Osteocyte (in vitro differentiated cells): Measurements from ENCODE around the gene IRF9. TPM values are rescaled to one million over a fixed set of nuclear protein-coding genes. Genes with fewer than 3 reads are reported as not detected.

Source experiments
- DNase-seq: peaks from one replicate; pipeline ENCODE4 v3.0.0; 2021; ENCODE audit warnings: mixed read lengths; ENCODE audit not compliant: unreplicated experiment; ENCODE audit errors: extremely low spot score
- H3K27ac Mint-ChIP-seq: one replicate; pipeline ENCODE4 v1.8.0; 2021; ENCODE audit warnings: mild to moderate bottlenecking, mixed read lengths; ENCODE audit not compliant: unreplicated experiment
- H3K27me3 Mint-ChIP-seq: one replicate; pipeline ENCODE4 v1.8.0; 2021; ENCODE audit warnings: mixed read lengths; ENCODE audit not compliant: unreplicated experiment
- H3K36me3 Mint-ChIP-seq: one replicate; pipeline ENCODE4 v1.8.0; 2021; ENCODE audit warnings: mixed read lengths; ENCODE audit not compliant: unreplicated experiment
- H3K4me1 Mint-ChIP-seq: one replicate; pipeline ENCODE4 v1.8.0; 2021; ENCODE audit warnings: mixed read lengths; ENCODE audit not compliant: unreplicated experiment
- H3K4me3 Mint-ChIP-seq: one replicate; pipeline ENCODE4 v1.8.0; 2021; ENCODE audit warnings: mild to moderate bottlenecking, moderate library complexity, mixed read lengths; ENCODE audit not compliant: unreplicated experiment
- H3K9me3 Mint-ChIP-seq: one replicate; pipeline ENCODE4 v1.8.0; 2021; ENCODE audit warnings: mixed read lengths; ENCODE audit not compliant: unreplicated experiment
- total RNA-seq: library from RNA; stranded (reverse); gene quantifications from 2 replicates; pipeline ENCODE4 v1.2.1, GENCODE V29; 2021
- TF ChIP-seq, protein P1 (sequence below): fragments of 200-600 bp; sonication (generic); IDR thresholded peaks from 2 replicates; pipeline ENCODE4 v1.5.0; 2021; ENCODE audit warnings: antibody characterized with exemption, mild to moderate bottlenecking, moderate library complexity

The IRF9 gene
- total RNA-seq, 1 donor from 2014 or later = 58.9 TPM

DNA sequence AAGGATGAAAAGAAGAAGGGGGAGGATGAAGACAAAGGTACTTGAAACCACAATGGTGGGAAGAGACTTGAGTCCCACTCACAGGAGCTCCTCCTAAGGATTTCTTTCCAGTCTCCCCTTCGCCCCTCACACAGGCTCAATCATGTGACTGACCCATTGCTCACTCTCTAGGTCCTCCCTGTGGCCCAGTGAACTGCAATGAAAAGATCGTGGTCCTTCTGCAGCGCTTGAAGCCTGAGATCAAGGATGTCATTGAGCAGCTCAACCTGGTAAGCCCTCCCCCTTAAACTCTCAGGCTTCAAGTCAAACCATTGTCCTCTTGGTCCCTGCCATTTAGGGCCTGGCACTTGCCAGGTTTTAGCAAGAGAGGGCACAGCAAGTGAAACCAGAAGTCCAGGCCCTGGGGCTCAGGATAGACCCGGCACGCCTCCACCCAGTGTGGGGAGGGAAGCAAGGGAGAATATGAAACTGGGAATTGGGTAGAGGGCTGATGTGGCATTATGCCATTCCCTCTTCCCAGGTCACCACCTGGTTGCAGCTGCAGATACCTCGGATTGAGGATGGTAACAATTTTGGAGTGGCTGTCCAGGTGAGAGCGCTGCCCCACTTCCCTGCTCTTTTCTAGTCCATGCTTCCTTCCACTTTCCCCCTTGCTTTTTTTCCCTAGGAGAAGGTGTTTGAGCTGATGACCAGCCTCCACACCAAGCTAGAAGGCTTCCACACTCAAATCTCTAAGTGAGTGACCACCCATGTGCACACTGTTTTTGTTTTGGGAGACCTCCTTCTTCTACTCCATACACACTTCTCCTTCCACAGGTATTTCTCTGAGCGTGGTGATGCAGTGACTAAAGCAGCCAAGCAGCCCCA is 23.3 kb upstream of the IRF9 start:
- Mint-ChIP-seq H3K36me3 (peaks cover 19% of the 10 kb centered on the region), H3K4me3 (peak overlapping the region; percentile 79), H3K9me3 (no peaks in the 10 kb centered on the region), H3K4me1 (peaks cover 33% of the 10 kb centered on the region), H3K27ac (peak overlapping the region; percentile 81), H3K27me3 (no peaks in the 10 kb centered on the region)
- no peak for DNase-seq
- TF ChIP-seq, protein P1, sequence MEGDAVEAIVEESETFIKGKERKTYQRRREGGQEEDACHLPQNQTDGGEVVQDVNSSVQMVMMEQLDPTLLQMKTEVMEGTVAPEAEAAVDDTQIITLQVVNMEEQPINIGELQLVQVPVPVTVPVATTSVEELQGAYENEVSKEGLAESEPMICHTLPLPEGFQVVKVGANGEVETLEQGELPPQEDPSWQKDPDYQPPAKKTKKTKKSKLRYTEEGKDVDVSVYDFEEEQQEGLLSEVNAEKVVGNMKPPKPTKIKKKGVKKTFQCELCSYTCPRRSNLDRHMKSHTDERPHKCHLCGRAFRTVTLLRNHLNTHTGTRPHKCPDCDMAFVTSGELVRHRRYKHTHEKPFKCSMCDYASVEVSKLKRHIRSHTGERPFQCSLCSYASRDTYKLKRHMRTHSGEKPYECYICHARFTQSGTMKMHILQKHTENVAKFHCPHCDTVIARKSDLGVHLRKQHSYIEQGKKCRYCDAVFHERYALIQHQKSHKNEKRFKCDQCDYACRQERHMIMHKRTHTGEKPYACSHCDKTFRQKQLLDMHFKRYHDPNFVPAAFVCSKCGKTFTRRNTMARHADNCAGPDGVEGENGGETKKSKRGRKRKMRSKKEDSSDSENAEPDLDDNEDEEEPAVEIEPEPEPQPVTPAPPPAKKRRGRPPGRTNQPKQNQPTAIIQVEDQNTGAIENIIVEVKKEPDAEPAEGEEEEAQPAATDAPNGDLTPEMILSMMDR = no peak

DNA sequence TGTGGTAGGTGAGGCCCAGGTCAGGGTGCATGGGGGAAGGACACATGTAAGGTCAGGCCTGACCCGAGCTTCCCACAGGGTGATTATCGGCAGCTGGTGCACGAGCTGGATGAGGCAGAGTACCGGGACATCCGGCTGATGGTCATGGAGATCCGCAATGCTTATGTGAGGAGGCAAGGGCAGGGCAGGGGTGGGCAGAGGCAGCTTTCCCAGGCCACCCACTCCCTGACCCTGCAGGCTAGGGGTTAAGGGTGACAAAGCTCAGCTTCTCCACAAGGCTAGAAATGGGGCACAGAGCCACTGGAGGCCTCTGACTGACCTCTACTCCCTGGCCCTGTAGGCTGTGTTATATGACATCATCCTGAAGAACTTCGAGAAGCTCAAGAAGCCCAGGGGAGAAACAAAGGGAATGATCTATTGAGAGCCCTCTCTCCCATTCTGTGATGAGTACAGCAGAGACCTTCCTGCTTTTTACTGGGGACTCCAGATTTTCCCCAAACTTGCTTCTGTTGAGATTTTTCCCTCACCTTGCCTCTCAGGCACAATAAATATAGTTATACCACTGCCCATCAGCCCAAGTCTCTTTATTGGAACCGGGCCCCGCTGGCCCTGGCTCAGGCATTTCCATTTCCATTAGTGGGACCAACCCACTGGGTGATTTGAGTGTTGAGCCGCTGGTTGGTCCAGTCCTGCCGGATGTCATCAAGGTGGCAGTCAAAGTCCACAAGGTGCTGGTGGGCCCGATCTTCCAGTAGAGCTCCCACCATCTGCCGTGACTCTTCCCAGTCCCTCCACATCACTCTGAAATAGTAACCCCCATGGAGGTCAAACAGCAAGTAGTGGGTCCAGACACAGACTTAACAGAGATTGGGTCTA is 22.4 kb upstream of the IRF9 start:
- Mint-ChIP-seq H3K27me3 (no peaks in the 10 kb centered on the region), H3K9me3 (no peaks in the 10 kb centered on the region), H3K27ac (peak overlapping the region; percentile 41), H3K36me3 (peaks cover 19% of the 10 kb centered on the region), H3K4me1 (peaks cover 34% of the 10 kb centered on the region), H3K4me3 (no peak overlapping the region)
- TF ChIP-seq, protein P1 = no peak
- DNase-seq = no peak

DNA sequence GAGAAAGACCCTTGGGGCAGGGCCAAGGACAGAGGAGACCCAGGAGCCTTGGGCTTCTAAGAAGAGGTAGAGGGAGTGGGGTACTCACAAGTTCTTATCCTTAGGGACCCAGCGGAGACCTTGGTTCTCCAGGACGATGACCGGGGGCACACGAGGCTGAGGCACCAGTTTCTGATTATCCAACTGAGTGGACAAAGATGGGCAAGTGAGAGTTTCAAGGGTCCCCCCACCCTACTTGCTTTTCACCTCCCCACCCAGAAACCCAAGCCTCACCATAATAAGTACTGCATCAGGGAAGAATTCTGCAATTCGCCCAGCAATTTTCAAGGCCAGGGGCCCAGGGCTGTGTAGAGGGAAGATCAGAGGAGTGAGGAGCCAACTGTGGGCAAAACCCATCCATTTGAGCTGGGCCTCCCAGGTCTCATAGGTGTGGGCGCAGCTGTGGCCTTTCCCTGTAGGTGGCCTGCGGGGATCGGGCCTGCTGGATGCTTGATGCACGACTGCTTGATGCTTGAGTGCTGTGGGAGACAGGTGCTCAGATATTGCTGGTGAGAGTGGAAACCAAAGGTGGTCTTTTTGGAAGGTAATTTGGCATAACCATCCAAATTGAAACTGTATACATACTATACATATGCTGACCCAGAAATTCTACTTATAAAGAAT is 21.7 kb upstream of the IRF9 start:
- no peaks in the 10 kb centered on the region for H3K27me3 Mint-ChIP-seq
- H3K4me1 Mint-ChIP-seq = peaks cover 34% of the 10 kb centered on the region
- TF ChIP-seq, protein P1 = no peak
- DNase-seq = no peak
- H3K4me3 Mint-ChIP-seq = peak overlapping the region; percentile 42
- H3K9me3 Mint-ChIP-seq = no peaks in the 10 kb centered on the region
- H3K36me3 Mint-ChIP-seq = peaks cover 21% of the 10 kb centered on the region
- H3K27ac Mint-ChIP-seq = peak overlapping the region; percentile 41

DNA sequence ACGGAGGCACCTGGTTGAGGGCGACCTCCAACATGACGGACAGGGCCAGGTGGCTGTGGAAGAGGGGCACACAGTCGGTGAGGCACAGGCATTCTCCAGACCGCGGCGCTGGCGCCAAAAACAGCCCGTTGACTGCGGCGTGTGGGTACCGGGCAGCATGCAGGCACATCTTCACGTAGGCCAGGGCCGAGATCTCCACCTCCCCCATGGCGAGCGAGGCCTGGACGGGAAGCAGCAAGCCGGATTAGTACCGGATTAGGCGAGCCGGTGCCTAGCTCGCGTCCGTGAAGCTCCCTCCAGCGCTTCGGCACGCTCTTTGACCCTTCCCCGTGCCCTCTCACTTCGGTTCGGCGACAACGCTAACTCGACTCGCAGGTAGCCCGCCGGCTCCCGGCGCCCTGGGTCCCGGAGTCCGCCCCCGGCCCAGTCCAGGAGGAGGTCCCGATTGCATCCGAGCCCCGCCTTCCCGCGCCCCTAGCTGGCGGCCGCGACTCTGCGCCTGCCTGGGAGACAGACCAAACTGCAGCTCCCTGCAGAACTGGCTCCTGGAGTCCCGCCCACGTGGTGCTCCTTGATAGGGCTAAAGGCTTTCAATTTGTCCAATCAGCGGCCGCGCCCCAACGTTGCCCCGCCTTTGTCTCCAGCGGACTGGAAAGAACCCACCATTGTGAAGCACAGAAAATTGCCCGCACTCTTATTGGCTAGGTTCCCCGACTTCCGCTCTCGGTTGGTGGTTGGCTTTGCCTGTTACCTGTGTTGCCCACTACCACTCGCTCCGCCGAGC is 19.8 kb upstream of the IRF9 start, which contains the start of gene EMC9:
EMC9 (minus strand) TSS at position 495 of the 784 bp plus-strand sequence; CDS start at position 208, 287 bp downstream.
- TF ChIP-seq, protein P1 = peak; percentile 54
- Mint-ChIP-seq H3K27me3 (no peaks in the 10 kb centered on the region), H3K4me1 (peaks cover 41% of the 10 kb centered on the region), H3K9me3 (no peaks in the 10 kb centered on the region), H3K27ac (peak within 1 kb of the TSS; percentile 91), H3K4me3 (peak within 1 kb of the TSS; percentile 89), H3K36me3 (peaks cover 21% of the 10 kb centered on the region)
- DNase-seq = peak; percentile 99
